ENCODE results near the gene GFER.

GFER gene

DNA sequence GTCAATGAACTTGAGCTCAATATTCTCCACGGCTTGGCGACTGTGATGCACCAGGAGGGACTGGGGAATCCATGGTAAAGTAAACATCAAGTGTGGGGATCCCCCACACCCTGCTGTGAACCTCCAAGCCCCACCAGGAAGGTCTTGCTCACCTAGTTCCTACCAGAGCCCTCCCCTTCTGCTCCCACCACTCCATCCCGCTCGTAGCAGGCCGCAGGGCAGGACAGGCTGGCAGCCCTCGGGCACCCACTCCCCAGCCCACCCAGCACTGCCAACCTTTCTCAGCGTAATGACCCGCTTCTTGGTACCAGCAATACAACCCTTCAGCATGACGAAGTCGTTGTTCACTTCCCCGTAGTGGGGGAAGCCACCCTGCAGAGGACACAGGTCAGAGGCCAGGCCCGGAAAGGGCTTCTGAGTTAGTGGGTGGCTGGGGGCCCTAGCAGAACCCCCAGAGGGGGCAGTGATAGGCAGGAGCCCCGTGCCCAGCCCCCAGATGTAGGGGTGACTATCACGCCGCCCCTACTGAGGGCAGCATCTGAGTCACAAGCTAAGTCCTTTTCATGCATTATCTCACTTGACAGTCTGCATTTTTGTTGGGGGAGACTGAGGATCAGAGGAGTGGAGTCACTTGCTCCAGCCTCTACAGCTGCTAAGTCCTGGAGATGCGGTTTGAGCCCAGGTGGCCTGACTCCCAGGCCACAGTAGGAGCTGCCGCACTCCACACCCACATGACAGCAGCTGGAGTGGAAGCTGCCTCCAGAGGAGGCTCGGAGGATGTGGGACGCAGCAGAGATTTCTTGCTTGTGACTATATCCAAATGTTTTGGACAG, 38.2 kb upstream of the GFER start:
- no peak overlapping the region for H2BK12ac ChIP-seq (ENCODE audit: low read length)
- H2BK120ac ChIP-seq (ENCODE audit: low read depth, low read length): no peak overlapping the region
- H3K14ac ChIP-seq (ENCODE audit: low read length): no peak overlapping the region
- no peak overlapping the region for H2AFZ ChIP-seq (ENCODE audit: low read length)
- no peak overlapping the region for H3K4ac ChIP-seq (ENCODE audit: low read length)
- H3K9ac ChIP-seq (ENCODE audit: low read depth, low read length, poor library complexity): peak overlapping the region; percentile 44
- H2AK5ac ChIP-seq (ENCODE audit: low read depth, low read length): peak overlapping the region; percentile 43
- H3K4me2 ChIP-seq (ENCODE audit: insufficient read depth, low read length, poor library complexity, severe bottlenecking): no peak overlapping the region
- peak overlapping the region; percentile 30 for H2BK15ac ChIP-seq (ENCODE audit: low read length)
- H3K4me1 ChIP-seq (ENCODE audit: control insufficient read depth in 2 of 2, insufficient read depth in 1 of 2, low read depth in 1 of 2, low read length in 2 of 2): peaks cover 6 to 9% of the 10 kb centered on the region in 2 donors
- H3K27ac ChIP-seq (replicated peaks; ENCODE audit: low read length): no peak overlapping the region
- no peaks in the 10 kb centered on the region for H3K9me3 ChIP-seq (replicated peaks in 1 of 2; ENCODE audit: control insufficient read depth in 2 of 2, insufficient read depth in 1 of 2, low read depth in 1 of 2, low read length in 2 of 2)
- peaks cover 0 to 1% of the 10 kb centered on the region in 2 donors for H3K36me3 ChIP-seq (replicated peaks in 1 of 2; ENCODE audit: control insufficient read depth in 2 of 2, insufficient read depth in 2 of 2, low read length in 2 of 2)
- no peak overlapping the region for H3K23ac ChIP-seq (ENCODE audit: low read depth, low read length, poor library complexity)
- H3K4me3 ChIP-seq (ENCODE audit: low read length in 2 of 2): no peak overlapping the region
- DNase-seq (ENCODE audit: low spot score): no peak
- no CpG with 5 or more reads among the region's 19 CpGs for WGBS, 2 donors (ENCODE audit: extremely low coverage in 2 of 2, insufficient read length in 2 of 2, insufficient replicate concordance in 1 of 2)
- H4K8ac ChIP-seq (ENCODE audit: low read depth, low read length): no peak overlapping the region
- H4K91ac ChIP-seq (ENCODE audit: low read depth, low read length, poor library complexity): no peak overlapping the region
- no peaks in the 10 kb centered on the region for H3K79me1 ChIP-seq (ENCODE audit: low read depth, low read length)
- H3K18ac ChIP-seq (ENCODE audit: low read length): no peak overlapping the region
- peaks cover 0 to 7% (median 0%) of the 10 kb centered on the region in 3 experiments for H3K27me3 ChIP-seq (ENCODE audit: control insufficient read depth in 3 of 3, insufficient read depth in 3 of 3, low read depth in 1 of 3, low read length in 3 of 3)
- no peak overlapping the region for H2BK5ac ChIP-seq (ENCODE audit: low read length)

GRCh38 chr16:1946495-1947368, 37.3 kb upstream of the GFER start:
- H2AFZ ChIP-seq (ENCODE audit: low read length): no peak overlapping the region
- no peak overlapping the region for H4K91ac ChIP-seq (ENCODE audit: low read depth, low read length, poor library complexity)
- no peak overlapping the region for H3K4me2 ChIP-seq (ENCODE audit: insufficient read depth, low read length, poor library complexity, severe bottlenecking)
- peak overlapping the region; percentile 75 for H2AK5ac ChIP-seq (ENCODE audit: low read depth, low read length)
- H2BK15ac ChIP-seq (ENCODE audit: low read length): peak overlapping the region; percentile 67
- H3K4me1 ChIP-seq (ENCODE audit: control insufficient read depth in 2 of 2, insufficient read depth in 1 of 2, low read depth in 1 of 2, low read length in 2 of 2): peaks cover 6 to 9% of the 10 kb centered on the region in 2 donors
- no peak overlapping the region for H3K14ac ChIP-seq (ENCODE audit: low read length)
- no peak overlapping the region for H3K4ac ChIP-seq (ENCODE audit: low read length)
- no peak overlapping the region for H3K27ac ChIP-seq (replicated peaks; ENCODE audit: low read length)
- WGBS, 2 donors (ENCODE audit: extremely low coverage in 2 of 2, insufficient read length in 2 of 2, insufficient replicate concordance in 1 of 2): no CpG with 5 or more reads among the region's 38 CpGs
- H3K23ac ChIP-seq (ENCODE audit: low read depth, low read length, poor library complexity): peak overlapping the region; percentile 80
- no peak overlapping the region for H2BK120ac ChIP-seq (ENCODE audit: low read depth, low read length)
- H3K18ac ChIP-seq (ENCODE audit: low read length): peak overlapping the region; percentile 28
- peaks cover 0 to 7% (median 0%) of the 10 kb centered on the region in 3 experiments for H3K27me3 ChIP-seq (ENCODE audit: control insufficient read depth in 3 of 3, insufficient read depth in 3 of 3, low read depth in 1 of 3, low read length in 3 of 3)
- H4K8ac ChIP-seq (ENCODE audit: low read depth, low read length): no peak overlapping the region
- H3K36me3 ChIP-seq (replicated peaks in 1 of 2; ENCODE audit: control insufficient read depth in 2 of 2, insufficient read depth in 2 of 2, low read length in 2 of 2): no peaks in the 10 kb centered on the region
- no peak overlapping the region for H3K4me3 ChIP-seq (ENCODE audit: low read length in 2 of 2)
- H2BK12ac ChIP-seq (ENCODE audit: low read length): peak overlapping the region; percentile 14
- no peak overlapping the region for H2BK5ac ChIP-seq (ENCODE audit: low read length)
- H3K79me1 ChIP-seq (ENCODE audit: low read depth, low read length): no peaks in the 10 kb centered on the region
- no peaks in the 10 kb centered on the region for H3K9me3 ChIP-seq (replicated peaks in 1 of 2; ENCODE audit: control insufficient read depth in 2 of 2, insufficient read depth in 1 of 2, low read depth in 1 of 2, low read length in 2 of 2)
- no peak for DNase-seq (ENCODE audit: low spot score)
- peak overlapping the region; percentile 77 for H3K9ac ChIP-seq (ENCODE audit: low read depth, low read length, poor library complexity)

GRCh38 chr16:1947369-1947670, 36.7 kb upstream of the GFER start:
- H3K23ac ChIP-seq (ENCODE audit: low read depth, low read length, poor library complexity): peak overlapping the region; percentile 80
- no CpG with 5 or more reads among the region's 9 CpGs for WGBS, 2 donors (ENCODE audit: extremely low coverage in 2 of 2, insufficient read length in 2 of 2, insufficient replicate concordance in 1 of 2)
- no peak overlapping the region for H3K9ac ChIP-seq (ENCODE audit: low read depth, low read length, poor library complexity)
- H2AK5ac ChIP-seq (ENCODE audit: low read depth, low read length): peak overlapping the region; percentile 46
- no peak overlapping the region for H3K4me2 ChIP-seq (ENCODE audit: insufficient read depth, low read length, poor library complexity, severe bottlenecking)
- H3K79me1 ChIP-seq (ENCODE audit: low read depth, low read length): no peaks in the 10 kb centered on the region
- H3K4me3 ChIP-seq (ENCODE audit: low read length in 2 of 2): no peak overlapping the region
- H2BK12ac ChIP-seq (ENCODE audit: low read length): no peak overlapping the region
- peaks cover under 1 to 5% of the 10 kb centered on the region in 2 donors for H3K4me1 ChIP-seq (ENCODE audit: control insufficient read depth in 2 of 2, insufficient read depth in 1 of 2, low read depth in 1 of 2, low read length in 2 of 2)
- H3K27me3 ChIP-seq (ENCODE audit: control insufficient read depth in 3 of 3, insufficient read depth in 3 of 3, low read depth in 1 of 3, low read length in 3 of 3): peaks cover 0 to 7% (median 0%) of the 10 kb centered on the region in 3 experiments
- no peak overlapping the region for H2BK120ac ChIP-seq (ENCODE audit: low read depth, low read length)
- no peak overlapping the region for H4K91ac ChIP-seq (ENCODE audit: low read depth, low read length, poor library complexity)
- no peaks in the 10 kb centered on the region for H3K9me3 ChIP-seq (replicated peaks in 1 of 2; ENCODE audit: control insufficient read depth in 2 of 2, insufficient read depth in 1 of 2, low read depth in 1 of 2, low read length in 2 of 2)
- H3K27ac ChIP-seq (replicated peaks; ENCODE audit: low read length): no peak overlapping the region
- no peak overlapping the region for H3K14ac ChIP-seq (ENCODE audit: low read length)
- DNase-seq (ENCODE audit: low spot score): no peak
- no peaks in the 10 kb centered on the region for H3K36me3 ChIP-seq (replicated peaks in 1 of 2; ENCODE audit: control insufficient read depth in 2 of 2, insufficient read depth in 2 of 2, low read length in 2 of 2)
- H2AFZ ChIP-seq (ENCODE audit: low read length): no peak overlapping the region
- no peak overlapping the region for H2BK5ac ChIP-seq (ENCODE audit: low read length)
- H3K4ac ChIP-seq (ENCODE audit: low read length): no peak overlapping the region
- no peak overlapping the region for H2BK15ac ChIP-seq (ENCODE audit: low read length)
- H3K18ac ChIP-seq (ENCODE audit: low read length): peak overlapping the region; percentile 57
- H4K8ac ChIP-seq (ENCODE audit: low read depth, low read length): no peak overlapping the region

DNA sequence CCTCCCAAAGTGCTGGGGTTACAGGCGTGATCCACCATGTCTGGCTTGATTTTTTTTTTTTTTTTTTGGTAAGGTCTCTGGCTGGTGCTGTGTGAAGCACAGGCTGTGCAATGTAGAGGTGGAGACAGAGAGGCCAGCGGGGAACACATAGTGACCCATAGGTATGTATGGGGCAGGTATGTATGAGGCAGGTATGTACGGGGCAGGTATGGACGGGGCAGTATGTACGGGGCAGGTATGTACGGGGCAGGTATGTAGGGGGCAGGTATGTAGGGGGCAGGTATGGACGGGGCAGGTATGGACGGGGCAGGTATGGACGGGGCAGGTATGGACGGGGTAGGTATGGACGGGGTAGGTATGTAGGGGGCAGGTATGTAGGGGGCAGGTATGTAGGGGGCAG, 34.5 kb upstream of the GFER start:
- Histone ChIP-seq H3K4ac (ENCODE audit: low read length) (no peak overlapping the region), H3K4me3 (ENCODE audit: low read length in 2 of 2) (no peak overlapping the region), H4K91ac (ENCODE audit: low read depth, low read length, poor library complexity) (no peak overlapping the region), H3K27ac (replicated peaks; ENCODE audit: low read length) (no peak overlapping the region), H3K14ac (ENCODE audit: low read length) (peak overlapping the region; percentile 71), H3K79me1 (ENCODE audit: low read depth, low read length) (no peaks in the 10 kb centered on the region), H2BK12ac (ENCODE audit: low read length) (no peak overlapping the region), H2BK15ac (ENCODE audit: low read length) (no peak overlapping the region), H3K9me3 (replicated peaks in 1 of 2; ENCODE audit: control insufficient read depth in 2 of 2, insufficient read depth in 1 of 2, low read depth in 1 of 2, low read length in 2 of 2) (no peaks in the 10 kb centered on the region), H2AFZ (ENCODE audit: low read length) (no peak overlapping the region), H3K23ac (ENCODE audit: low read depth, low read length, poor library complexity) (no peak overlapping the region), H2AK5ac (ENCODE audit: low read depth, low read length) (no peak overlapping the region), H4K8ac (ENCODE audit: low read depth, low read length) (no peak overlapping the region), H3K27me3 (ENCODE audit: control insufficient read depth in 3 of 3, insufficient read depth in 3 of 3, low read depth in 1 of 3, low read length in 3 of 3) (peaks cover 0 to 7% (median 0%) of the 10 kb centered on the region in 3 experiments), H3K4me2 (ENCODE audit: insufficient read depth, low read length, poor library complexity, severe bottlenecking) (no peak overlapping the region), H3K4me1 (ENCODE audit: control insufficient read depth in 2 of 2, insufficient read depth in 1 of 2, low read depth in 1 of 2, low read length in 2 of 2) (no peaks in the 10 kb centered on the region), H2BK5ac (ENCODE audit: low read length) (no peak overlapping the region), H3K9ac (ENCODE audit: low read depth, low read length, poor library complexity) (no peak overlapping the region), H3K36me3 (replicated peaks in 1 of 2; ENCODE audit: control insufficient read depth in 2 of 2, insufficient read depth in 2 of 2, low read length in 2 of 2) (no peaks in the 10 kb centered on the region), H2BK120ac (ENCODE audit: low read depth, low read length) (no peak overlapping the region), H3K18ac (ENCODE audit: low read length) (no peak overlapping the region)
- WGBS, 2 donors (ENCODE audit: extremely low coverage in 2 of 2, insufficient read length in 2 of 2, insufficient replicate concordance in 1 of 2): no CpG with 5 or more reads among the region's 11 CpGs
- DNase-seq (ENCODE audit: low spot score): no peak

Measured in neuronal stem cell (in vitro differentiated cells).